Ishikawa (cell line): Measurements from ENCODE around the gene IFRD2.

Experiments
- CEBPB ChIP-seq: IDR thresholded peaks from 2 replicates; pipeline ENCODE4 v1.6.1; 2012
- CREB1 ChIP-seq: IDR thresholded peaks from 2 replicates; pipeline ENCODE4 v1.6.1; 2012; ENCODE audit warnings: low read depth
- EGR1 ChIP-seq: IDR thresholded peaks from 2 replicates; pipeline ENCODE4 v1.6.1; 2012
- EP300 ChIP-seq: IDR thresholded peaks from 2 replicates; pipeline ENCODE4 v1.6.1; 2012; ENCODE audit warnings: borderline replicate concordance
- FOXM1 ChIP-seq: IDR thresholded peaks from 2 replicates; pipeline ENCODE4 v1.6.1; 2012; ENCODE audit warnings: low read depth, borderline replicate concordance
- MAX ChIP-seq: IDR thresholded peaks from 2 replicates; pipeline ENCODE4 v1.6.1; 2012
- NFIC ChIP-seq: IDR thresholded peaks from 2 replicates; pipeline ENCODE4 v1.6.1; 2012
- RAD21 ChIP-seq: IDR thresholded peaks from 2 replicates; pipeline ENCODE4 v1.6.1; 2012; ENCODE audit warnings: low read depth
- REST ChIP-seq: IDR thresholded peaks from 2 replicates; pipeline ENCODE4 v1.6.1; 2012; ENCODE audit warnings: low read depth, mild to moderate bottlenecking
- TAF1 ChIP-seq: IDR thresholded peaks from 2 replicates; pipeline ENCODE4 v1.6.1; 2012; ENCODE audit warnings: low read depth, mild to moderate bottlenecking
- TCF12 ChIP-seq: IDR thresholded peaks from 2 replicates; pipeline ENCODE4 v1.6.1; 2012; ENCODE audit warnings: low read depth
- TEAD4 ChIP-seq: IDR thresholded peaks from 2 replicates; pipeline ENCODE4 v1.6.1; 2012
- USF1 ChIP-seq: IDR thresholded peaks from 2 replicates; pipeline ENCODE4 v1.6.1; 2012
- YY1 ChIP-seq: IDR thresholded peaks from 2 replicates; pipeline ENCODE4 v1.6.1; 2012; ENCODE audit warnings: low read depth
- ZBTB7A ChIP-seq: IDR thresholded peaks from 2 replicates; pipeline ENCODE4 v1.6.1; 2012; ENCODE audit warnings: low read depth

Gene IFRD2

GRCh38 chr3:50258029-50258680, 34.1 kb downstream of the IFRD2 start:
- TF ChIP-seq ZBTB7A (no peak), YY1 (no peak), NFIC (no peak), TEAD4 (no peak), USF1 (no peak), EGR1 (no peak), TAF1 (no peak), TCF12 (no peak), CREB1 (no peak), MAX (no peak), CEBPB (no peak), REST (no peak), RAD21 (no peak), EP300 (no peak), FOXM1 (no peak)

GRCh38 chr3:50256978-50257890, 35.0 kb downstream of the IFRD2 start:
- TF ChIP-seq YY1 (no peak), USF1 (no peak), REST (no peak), CREB1 (no peak), MAX (no peak), TCF12 (no peak), RAD21 (peak; percentile 72), EP300 (no peak), TAF1 (no peak)

GRCh38 chr3:50255251-50255615, 37.0 kb downstream of the IFRD2 start:
- TF ChIP-seq USF1 (no peak), FOXM1 (no peak), REST (no peak), EGR1 (no peak), NFIC (no peak), TCF12 (no peak), RAD21 (no peak), YY1 (no peak), EP300 (no peak), TEAD4 (no peak), CEBPB (no peak), MAX (no peak), CREB1 (no peak), TAF1 (no peak), ZBTB7A (no peak)
